Epidermal melanocyte (primary cell): Measurements from ENCODE around the gene DZANK1.
A peak's percentile ranks its signal among the peaks of the same experiment; 100 is the strongest.
"Not testable (repeated sequence)": the region's sequence is repeated elsewhere in the genome, so short reads cannot be mapped to it uniquely, and the experiment has no call there.

ENCODE experiments used
- DNase-seq: peaks from one replicate; pipeline ENCODE4 v3.0.0; 2011; ENCODE audit warnings: low spot score; ENCODE audit not compliant: insufficient read length

The DZANK1 gene

GRCh38 chr20:18466894-18467730 is at the start of gene DZANK1, which contains the start of gene POLR3F:
DZANK1 (minus strand) TSS chr20:18467030; CDS start chr20:18465358, 1,672 bp downstream.
POLR3F (plus strand) TSS chr20:18467390; CDS start chr20:18467507, 117 bp downstream.
- DNase-seq: peak; percentile 97

- no peak for DNase-seq
Observed at GRCh38 chr20:18515973-18516372, 49.1 kb upstream of the DZANK1 start.

GRCh38 chr20:18514127-18514526 is 47.3 kb upstream of the DZANK1 start:
- no peak for DNase-seq

GRCh38 chr20:18513208-18513607 is 46.4 kb upstream of the DZANK1 start:
- DNase-seq: no peak

GRCh38 chr20:18511571-18511970 is 44.7 kb upstream of the DZANK1 start:
- no peak for DNase-seq

- DNase-seq: peak; percentile 95
Observed at GRCh38 chr20:18507218-18508191, 40.7 kb upstream of the DZANK1 start, which contains the start of gene SEC23B. SEC23B (plus strand) TSS chr20:18507940; CDS start chr20:18510836, 2,896 bp downstream.

- DNase-seq: no peak
Observed at GRCh38 chr20:18506744-18507143, 39.9 kb upstream of the DZANK1 start.

GRCh38 chr20:18504479-18505060 is 37.7 kb upstream of the DZANK1 start:
- no peak for DNase-seq

GRCh38 chr20:18501672-18502071 is 34.8 kb upstream of the DZANK1 start:
- DNase-seq: not testable (repeated sequence)

GRCh38 chr20:18497603-18498002 is 30.8 kb upstream of the DZANK1 start:
- DNase-seq: no peak

- DNase-seq: peak; percentile 50
Observed at GRCh38 chr20:18496740-18497592, 30.1 kb upstream of the DZANK1 start, which contains the start of gene RBBP9. RBBP9 (minus strand) TSS chr20:18497225; CDS start chr20:18497167, 58 bp downstream.

GRCh38 chr20:18496042-18496441 is 29.2 kb upstream of the DZANK1 start:
- DNase-seq: no peak

- no peak for DNase-seq
Observed at GRCh38 chr20:18488301-18488700, 21.5 kb upstream of the DZANK1 start.

GRCh38 chr20:18481596-18481995 is 14.8 kb upstream of the DZANK1 start:
- no peak for DNase-seq

GRCh38 chr20:18477821-18478220 is 11.0 kb upstream of the DZANK1 start:
- DNase-seq: no peak

- DNase-seq: no peak
Observed at GRCh38 chr20:18477218-18477617, 10.4 kb upstream of the DZANK1 start.

GRCh38 chr20:18466574-18466893 is 296 bp downstream of the DZANK1 start:
- DNase-seq: peak; percentile 51

- DNase-seq: no peak
Observed at GRCh38 chr20:18465536-18466200, 1.2 kb downstream of the DZANK1 start.

- DNase-seq: no peak
Observed at GRCh38 chr20:18456600-18456999, 10.2 kb downstream of the DZANK1 start.

GRCh38 chr20:18443886-18444285 is 22.9 kb downstream of the DZANK1 start:
- DNase-seq: no peak
